ENCODE data around the gene ARL6IP6.

The ARL6IP6 gene

DNA sequence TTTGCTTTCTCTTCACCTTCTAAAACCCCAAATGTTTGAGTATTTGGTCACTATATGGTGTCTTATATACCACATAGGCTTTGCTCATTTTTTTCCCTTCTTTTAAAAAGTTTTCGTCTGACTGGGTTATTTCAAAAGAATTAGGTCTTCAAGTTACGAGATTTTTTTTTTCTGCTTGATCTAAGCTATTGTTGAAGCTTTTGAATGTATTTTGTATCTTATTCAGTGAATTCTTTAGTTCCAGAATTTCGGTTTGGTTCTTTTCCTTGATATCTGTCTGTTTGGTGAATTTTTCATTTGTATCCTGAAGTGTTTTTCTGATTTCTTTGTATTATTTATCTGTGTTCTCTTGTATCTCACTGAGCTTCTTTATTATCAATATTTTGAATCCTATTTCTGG is 93.5 kb downstream of the ARL6IP6 start:
- no peak for DNase-seq
